Activated CD4-positive, alpha-beta memory T cell treated with anti-CD3 and anti-CD28 coated beads for 36 hours (primary cell): ENCODE measurements around the gene NUBPL. TPM values are rescaled to one million over a fixed set of nuclear protein-coding genes. Genes with fewer than 3 reads are reported as not detected.
"Not testable (repeated sequence)": the region's sequence is repeated elsewhere in the genome, so short reads cannot be mapped to it uniquely, and the experiment has no call there.

Experiments
- CTCF ChIA-PET: fragments of 350-600 bp; sonication (Branson Sonifier 250); formaldehyde crosslinking; loops from one replicate; lab custom pipeline; 2021; ENCODE audit warnings: antibody characterized with exemption, inconsistent platforms; lab: Charles Lee
- POLR2A ChIA-PET: fragments of 350-600 bp; sonication (Branson Sonifier 250); formaldehyde crosslinking; loops from one replicate; lab custom pipeline; 2021; ENCODE audit warnings: antibody characterized with exemption; lab: Charles Lee
- DNase-seq: peaks from one replicate; pipeline ENCODE4 v3.0.0-alpha.2; 2020
- H3K27ac Mint-ChIP-seq: one replicate; pipeline ENCODE4 v1.8.0; 2021; ENCODE audit warnings: mixed read lengths
- H3K27me3 Mint-ChIP-seq: one replicate; pipeline ENCODE4 v1.8.0; 2021; ENCODE audit warnings: mixed read lengths
- H3K36me3 Mint-ChIP-seq: one replicate; pipeline ENCODE4 v1.8.0; 2021; ENCODE audit warnings: mixed read lengths
- H3K4me1 Mint-ChIP-seq: one replicate; pipeline ENCODE4 v1.8.0; 2021; ENCODE audit warnings: low read depth, mixed read lengths
- H3K4me3 Mint-ChIP-seq: one replicate; pipeline ENCODE4 v1.8.0; 2021; ENCODE audit warnings: mild to moderate bottlenecking, mixed read lengths
- H3K9me3 Mint-ChIP-seq: one replicate; pipeline ENCODE4 v1.8.0; 2021; ENCODE audit warnings: mixed read lengths
- intact Hi-C: fragments of 100-400 bp; cut with micrococcal nuclease; formaldehyde crosslinking; loops from one replicate; pipeline ENCODE4 v1.15.1; 2023
- total RNA-seq, 2 experiments: library from RNA; stranded (reverse); gene quantifications; one replicate each; pipeline ENCODE4 v1.2.3, GENCODE V29; 2021

NUBPL gene
- total RNA-seq, 2 experiments from 2014 or later: 6.9 to 9.1 TPM

GRCh38 chr14:31620898-31621297, 59.7 kb downstream of the NUBPL start:
- H3K27ac Mint-ChIP-seq, CTCF ChIA-PET, intact Hi-C loops, H3K27me3 Mint-ChIP-seq, DNase-seq, POLR2A ChIA-PET, H3K4me3 Mint-ChIP-seq, H3K4me1 Mint-ChIP-seq: not testable (repeated sequence)
- H3K9me3 Mint-ChIP-seq: peaks cover 43% of the 10 kb centered on the region
- H3K36me3 Mint-ChIP-seq: peaks cover 63% of the 10 kb centered on the region

GRCh38 chr14:31622060-31622459, 60.9 kb downstream of the NUBPL start:
- no peaks in the 10 kb centered on the region for H3K4me1 Mint-ChIP-seq
- intact Hi-C loops: no loop called here
- H3K27me3 Mint-ChIP-seq: no peaks in the 10 kb centered on the region
- CTCF ChIA-PET: no interaction called here
- H3K36me3 Mint-ChIP-seq: peaks cover 59% of the 10 kb centered on the region
- POLR2A ChIA-PET: no interaction called here
- peaks cover 43% of the 10 kb centered on the region for H3K9me3 Mint-ChIP-seq
- no peak overlapping the region for H3K4me3 Mint-ChIP-seq
- no peak for DNase-seq
- no peak overlapping the region for H3K27ac Mint-ChIP-seq

- H3K27ac Mint-ChIP-seq, CTCF ChIA-PET, H3K27me3 Mint-ChIP-seq, POLR2A ChIA-PET, intact Hi-C loops, H3K4me1 Mint-ChIP-seq, H3K4me3 Mint-ChIP-seq, DNase-seq: not testable (repeated sequence)
- peaks cover 38% of the 10 kb centered on the region for H3K36me3 Mint-ChIP-seq
- H3K9me3 Mint-ChIP-seq: peaks cover 25% of the 10 kb centered on the region
Observed at GRCh38 chr14:31652900-31653299, 91.7 kb downstream of the NUBPL start.

GRCh38 chr14:31657917-31658316, 96.7 kb downstream of the NUBPL start:
- ChIA-PET POLR2A (no interaction called here), CTCF (interaction anchor here (0.9 kb wide), 1 partner anchor 272 kb away, joined by 3 read pairs; no protein-coding TSS in a partner anchor)
- Mint-ChIP-seq H3K27ac (no peak overlapping the region), H3K4me3 (no peak overlapping the region), H3K9me3 (peaks cover 22% of the 10 kb centered on the region), H3K36me3 (peaks cover 37% of the 10 kb centered on the region), H3K27me3 (no peaks in the 10 kb centered on the region), H3K4me1 (peaks cover 4% of the 10 kb centered on the region)
- DNase-seq: no peak
- intact Hi-C loops: no loop called here

GRCh38 chr14:31659278-31659677, 98.1 kb downstream of the NUBPL start:
- peaks cover 36% of the 10 kb centered on the region for H3K36me3 Mint-ChIP-seq
- H3K27ac Mint-ChIP-seq: no peak overlapping the region
- no peak for DNase-seq
- H3K27me3 Mint-ChIP-seq: no peaks in the 10 kb centered on the region
- intact Hi-C loops: no loop called here
- ChIA-PET CTCF (no interaction called here), POLR2A (no interaction called here)
- peaks cover 25% of the 10 kb centered on the region for H3K9me3 Mint-ChIP-seq
- H3K4me1 Mint-ChIP-seq: peaks cover 4% of the 10 kb centered on the region
- H3K4me3 Mint-ChIP-seq: no peak overlapping the region

- intact Hi-C loops: no loop called here
- Mint-ChIP-seq H3K9me3 (peaks cover 29% of the 10 kb centered on the region), H3K27me3 (no peaks in the 10 kb centered on the region), H3K36me3 (peaks cover 37% of the 10 kb centered on the region), H3K4me1 (peaks cover 4% of the 10 kb centered on the region), H3K27ac (no peak overlapping the region), H3K4me3 (no peak overlapping the region)
- DNase-seq: no peak
- POLR2A ChIA-PET: no interaction called here
- CTCF ChIA-PET: no interaction called here
Observed at GRCh38 chr14:31660191-31660590, 99.0 kb downstream of the NUBPL start.

- no peak overlapping the region for H3K4me3 Mint-ChIP-seq
- H3K36me3 Mint-ChIP-seq: peaks cover 36% of the 10 kb centered on the region
- POLR2A ChIA-PET: no interaction called here
- H3K27me3 Mint-ChIP-seq: no peaks in the 10 kb centered on the region
- no peak for DNase-seq
- peaks cover 34% of the 10 kb centered on the region for H3K9me3 Mint-ChIP-seq
- intact Hi-C loops: no loop called here
- CTCF ChIA-PET: no interaction called here
- H3K27ac Mint-ChIP-seq: no peak overlapping the region
- peaks cover 4% of the 10 kb centered on the region for H3K4me1 Mint-ChIP-seq
Observed at GRCh38 chr14:31660728-31661127, 99.5 kb downstream of the NUBPL start.

- intact Hi-C loops: no loop called here
- Mint-ChIP-seq H3K36me3 (peaks cover 43% of the 10 kb centered on the region), H3K27me3 (no peaks in the 10 kb centered on the region), H3K27ac (no peak overlapping the region), H3K4me1 (no peaks in the 10 kb centered on the region), H3K4me3 (no peak overlapping the region), H3K9me3 (peaks cover 34% of the 10 kb centered on the region)
- DNase-seq: no peak
- CTCF ChIA-PET: interaction anchor here (1.2 kb wide), 1 partner anchor 258 kb away, joined by 3 read pairs; no protein-coding TSS in a partner anchor
- POLR2A ChIA-PET: no interaction called here
Observed at GRCh38 chr14:31668348-31668747, 107.1 kb downstream of the NUBPL start.

- no peaks in the 10 kb centered on the region for H3K4me1 Mint-ChIP-seq
Observed at GRCh38 chr14:31672709-31673108, 111.5 kb downstream of the NUBPL start.

GRCh38 chr14:31677052-31677451, 115.8 kb downstream of the NUBPL start:
- Mint-ChIP-seq H3K36me3 (peaks cover 28% of the 10 kb centered on the region), H3K27ac (no peak overlapping the region)
- intact Hi-C loops: no loop called here

More at GRCh38 chr14:31672709-31673108, 111.5 kb downstream of the NUBPL start:
- ChIA-PET CTCF (no interaction called here), POLR2A (no interaction called here)
- H3K36me3 Mint-ChIP-seq: peaks cover 25% of the 10 kb centered on the region
- peaks cover 13% of the 10 kb centered on the region for H3K9me3 Mint-ChIP-seq
- intact Hi-C loops: no loop called here
- no peak overlapping the region for H3K4me3 Mint-ChIP-seq
- no peaks in the 10 kb centered on the region for H3K27me3 Mint-ChIP-seq
- H3K27ac Mint-ChIP-seq: no peak overlapping the region
- no peak for DNase-seq

GRCh38 chr14:31677630-31678029, 116.4 kb downstream of the NUBPL start:
- POLR2A ChIA-PET: no interaction called here
- CTCF ChIA-PET: no interaction called here
- H3K4me3 Mint-ChIP-seq: no peak overlapping the region

More at GRCh38 chr14:31677052-31677451, 115.8 kb downstream of the NUBPL start:
- Mint-ChIP-seq H3K27me3 (no peaks in the 10 kb centered on the region), H3K9me3 (peaks cover 4% of the 10 kb centered on the region), H3K4me3 (no peak overlapping the region), H3K4me1 (no peaks in the 10 kb centered on the region)
- ChIA-PET CTCF (no interaction called here), POLR2A (no interaction called here)
- DNase-seq: no peak

GRCh38 chr14:31678421-31679249, 117.4 kb downstream of the NUBPL start:
- CTCF ChIA-PET: no interaction called here
- Mint-ChIP-seq H3K4me3 (no peak overlapping the region), H3K36me3 (peaks cover 35% of the 10 kb centered on the region), H3K4me1 (no peaks in the 10 kb centered on the region), H3K9me3 (peaks cover 10% of the 10 kb centered on the region), H3K27me3 (no peaks in the 10 kb centered on the region), H3K27ac (no peak overlapping the region)
- intact Hi-C loops: no loop called here
- POLR2A ChIA-PET: no interaction called here
- DNase-seq: no peak

More at GRCh38 chr14:31677630-31678029, 116.4 kb downstream of the NUBPL start:
- no peak overlapping the region for H3K27ac Mint-ChIP-seq
- intact Hi-C loops: no loop called here
- no peak for DNase-seq
- H3K4me1 Mint-ChIP-seq: no peaks in the 10 kb centered on the region
- H3K27me3 Mint-ChIP-seq: no peaks in the 10 kb centered on the region
- peaks cover 30% of the 10 kb centered on the region for H3K36me3 Mint-ChIP-seq
- H3K9me3 Mint-ChIP-seq: peaks cover 6% of the 10 kb centered on the region

- peaks cover 17% of the 10 kb centered on the region for H3K9me3 Mint-ChIP-seq
- peaks cover 48% of the 10 kb centered on the region for H3K36me3 Mint-ChIP-seq
- DNase-seq: no peak
- no peak overlapping the region for H3K4me3 Mint-ChIP-seq
- ChIA-PET CTCF (no interaction called here), POLR2A (no interaction called here)
- intact Hi-C loops: no loop called here
- H3K4me1 Mint-ChIP-seq: no peaks in the 10 kb centered on the region
- no peaks in the 10 kb centered on the region for H3K27me3 Mint-ChIP-seq
- no peak overlapping the region for H3K27ac Mint-ChIP-seq
Observed at GRCh38 chr14:31682768-31683167, 121.6 kb downstream of the NUBPL start.
